CD14-positive monocyte (primary cell): ENCODE results near the gene TSPAN18. TPM values are rescaled to one million over a fixed set of nuclear protein-coding genes. Genes with fewer than 3 reads are reported as not detected.

Source experiments
- DNase-seq, 3 donors: peaks; one replicate each; pipeline ENCODE4 v3.0.0-alpha.2; 2011 to 2022
- H2AFZ ChIP-seq: 2 replicates; pipeline ENCODE4 v1.6.0; 2012; ENCODE audit warnings: mild to moderate bottlenecking, low read depth, low read length, inconsistent platforms; ENCODE audit not compliant: insufficient read depth, poor library complexity, severe bottlenecking
- H3K27ac ChIP-seq, 2 donors: 1 replicate in 1 of 2; 2 replicates in 1 of 2; pipeline ENCODE4 v1.5.1; 2012 to 2013; ENCODE audit warnings: low read length in 2 of 2, control low read depth in 1 of 2, inconsistent platforms in 1 of 2, low read depth in 1 of 2, mild to moderate bottlenecking in 1 of 2
- H3K27me3 ChIP-seq, 2 donors: one replicate each; pipeline versions ENCODE4 v1.6.0 to v1.6.1; 2011 to 2013; ENCODE audit warnings: low read length in 2 of 2; ENCODE audit not compliant: control insufficient read depth in 2 of 2, insufficient read depth in 2 of 2
- H3K36me3 ChIP-seq, 2 donors: replicated peaks in 1 of 2; 1 replicate in 1 of 2; 2 replicates in 1 of 2; pipeline versions ENCODE4 v1.5.1 to v1.6.1; 2012 to 2013; ENCODE audit warnings: low read length in 2 of 2, control low read depth in 1 of 2, inconsistent platforms in 1 of 2, mild to moderate bottlenecking in 1 of 2; ENCODE audit not compliant: insufficient read depth in 2 of 2, control insufficient read depth in 1 of 2
- H3K4me1 ChIP-seq, 2 donors: 1 replicate in 1 of 2; 2 replicates in 1 of 2; pipeline versions ENCODE4 v1.5.1 to v1.6.1; 2012 to 2013; ENCODE audit warnings: low read length in 2 of 2, control low read depth in 1 of 2, inconsistent platforms in 1 of 2, mild to moderate bottlenecking in 1 of 2, moderate library complexity in 1 of 2; ENCODE audit not compliant: insufficient read depth in 2 of 2, control insufficient read depth in 1 of 2
- H3K4me2 ChIP-seq: replicated peaks from 2 replicates; pipeline ENCODE3; 2012; ENCODE audit warnings: low read length, moderate library complexity, mild to moderate bottlenecking; ENCODE audit not compliant: poor library complexity, severe bottlenecking; ENCODE audit errors: extremely low read depth
- H3K4me3 ChIP-seq, 3 experiments: fragments of 200-600 bp in 1 of 3; sonication (generic) in 1 of 3; replicated peaks in 1 of 3; 1 replicate in 2 of 3; 2 replicates in 1 of 3; pipeline ENCODE4 v1.5.1; 2011 to 2013; ENCODE audit warnings: low read length in 3 of 3, mild to moderate bottlenecking in 3 of 3, control low read depth in 2 of 3, low read depth in 2 of 3, inconsistent platforms in 1 of 3, moderate library complexity in 1 of 3
- H3K79me2 ChIP-seq: 2 replicates; pipeline ENCODE4 v1.6.0; 2012; ENCODE audit warnings: mild to moderate bottlenecking, control low read depth, inconsistent platforms, low read length, moderate library complexity; ENCODE audit not compliant: insufficient read depth
- H3K9ac ChIP-seq: 2 replicates; pipeline ENCODE4 v1.6.0; 2017; ENCODE audit warnings: low read length, mild to moderate bottlenecking; ENCODE audit not compliant: insufficient read depth, poor library complexity, severe bottlenecking
- H3K9me3 ChIP-seq, 2 donors: replicated peaks in 1 of 2; 1 replicate in 1 of 2; 2 replicates in 1 of 2; pipeline versions ENCODE4 v1.5.1 to v1.6.1; 2012 to 2013; ENCODE audit warnings: low read length in 2 of 2, control low read depth in 1 of 2; ENCODE audit not compliant: control insufficient read depth in 1 of 2, insufficient read depth in 1 of 2
- H4K20me1 ChIP-seq: 2 replicates; pipeline ENCODE4 v1.6.0; 2012; ENCODE audit warnings: mild to moderate bottlenecking, low read length, control low read depth, moderate library complexity; ENCODE audit not compliant: insufficient read depth
- H3K27ac Mint-ChIP-seq, 7 donors: one replicate each; pipeline ENCODE4 v1.8.0; 2020; ENCODE audit warnings: mild to moderate bottlenecking in 7 of 7, mixed read lengths in 7 of 7, moderate library complexity in 6 of 7, inconsistent platforms in 2 of 7
- H3K27me3 Mint-ChIP-seq, 3 donors: one replicate each; pipeline ENCODE4 v1.8.0; 2021 to 2022; ENCODE audit warnings: low read depth in 3 of 3, mild to moderate bottlenecking in 3 of 3, mixed read lengths in 3 of 3, moderate library complexity in 3 of 3, inconsistent platforms in 1 of 3
- H3K36me3 Mint-ChIP-seq, 2 donors: one replicate each; pipeline ENCODE4 v1.8.0; 2020; ENCODE audit warnings: mixed read lengths in 2 of 2, inconsistent platforms in 1 of 2, mild to moderate bottlenecking in 1 of 2
- H3K4me1 Mint-ChIP-seq: one replicate; pipeline ENCODE4 v1.8.0; 2020; ENCODE audit warnings: mild to moderate bottlenecking, mixed read lengths
- H3K4me3 Mint-ChIP-seq, 2 donors: one replicate each; pipeline ENCODE4 v1.8.0; 2020; ENCODE audit warnings: mild to moderate bottlenecking in 2 of 2, mixed read lengths in 2 of 2, moderate library complexity in 1 of 2
- H3K9me3 Mint-ChIP-seq, 7 donors: one replicate each; pipeline ENCODE4 v1.8.0; 2020 to 2022; ENCODE audit warnings: mixed read lengths in 7 of 7, mild to moderate bottlenecking in 6 of 7, moderate library complexity in 6 of 7, inconsistent platforms in 2 of 7
- WGBS: methylation state at CpG from one replicate; pipeline ENCODE4 v1.1.5; 2013; ENCODE audit warnings: missing lambda C conversion rate; ENCODE audit not compliant: insufficient coverage; 5-methylcytosine and 5-hydroxymethylcytosine counted together
- intact Hi-C, 2 donors: fragments of 100-400 bp; cut with micrococcal nuclease; formaldehyde crosslinking; loops; one replicate each; pipeline versions ENCODE4 v1.15.0 to v1.15.1; 2023
- polyA plus RNA-seq, 3 donors: library from polyadenylated mRNA; depleted of rRNA in 1 of 3; unstranded in 2 of 3; stranded (reverse) in 1 of 3; fragments of 300-500 nt in 2 of 3; fragments of >200 nt in 1 of 3; fragmentation: Illumina TruSeq in 2 of 3; gene quantifications; 1 replicate in 2 of 3; 2 replicates in 1 of 3; pipeline ENCODE4 v1.2.3, GENCODE V29; 2012 to 2021
- TF ChIP-seq, protein P1 (sequence below): fragments of 200-600 bp; IDR thresholded peaks from one replicate; pipeline ENCODE4 v1.8.0; 2022; ENCODE audit warnings: antibody characterized with exemption, mild to moderate bottlenecking

Gene TSPAN18
- polyA plus RNA-seq, 3 donors: not detected

- Histone ChIP-seq H3K4me2 (no peak overlapping the region), H3K27ac (no peak overlapping the region), H4K20me1 (no peaks in the 10 kb centered on the region), H3K4me1 (peaks cover 10 to 13% of the 10 kb centered on the region in 2 donors), H3K36me3 (no peaks in the 10 kb centered on the region), H3K4me3 (no peak overlapping the region), H2AFZ (no peak overlapping the region), H3K9ac (no peak overlapping the region), H3K9me3 (no peaks in the 10 kb centered on the region), H3K79me2 (no peaks in the 10 kb centered on the region), H3K27me3 (no peaks in the 10 kb centered on the region)
- Mint-ChIP-seq H3K36me3 (no peaks in the 10 kb centered on the region), H3K4me1 (peaks cover 11% of the 10 kb centered on the region), H3K27me3 (peaks cover 3 to 7% (median 5%) of the 10 kb centered on the region in 3 donors), H3K9me3 (peaks cover 0 to 2% (median 0%) of the 10 kb centered on the region in 7 donors), H3K27ac (no peak overlapping the region), H3K4me3 (no peak overlapping the region)
- DNase-seq: no peak
- TF ChIP-seq, protein P1, sequence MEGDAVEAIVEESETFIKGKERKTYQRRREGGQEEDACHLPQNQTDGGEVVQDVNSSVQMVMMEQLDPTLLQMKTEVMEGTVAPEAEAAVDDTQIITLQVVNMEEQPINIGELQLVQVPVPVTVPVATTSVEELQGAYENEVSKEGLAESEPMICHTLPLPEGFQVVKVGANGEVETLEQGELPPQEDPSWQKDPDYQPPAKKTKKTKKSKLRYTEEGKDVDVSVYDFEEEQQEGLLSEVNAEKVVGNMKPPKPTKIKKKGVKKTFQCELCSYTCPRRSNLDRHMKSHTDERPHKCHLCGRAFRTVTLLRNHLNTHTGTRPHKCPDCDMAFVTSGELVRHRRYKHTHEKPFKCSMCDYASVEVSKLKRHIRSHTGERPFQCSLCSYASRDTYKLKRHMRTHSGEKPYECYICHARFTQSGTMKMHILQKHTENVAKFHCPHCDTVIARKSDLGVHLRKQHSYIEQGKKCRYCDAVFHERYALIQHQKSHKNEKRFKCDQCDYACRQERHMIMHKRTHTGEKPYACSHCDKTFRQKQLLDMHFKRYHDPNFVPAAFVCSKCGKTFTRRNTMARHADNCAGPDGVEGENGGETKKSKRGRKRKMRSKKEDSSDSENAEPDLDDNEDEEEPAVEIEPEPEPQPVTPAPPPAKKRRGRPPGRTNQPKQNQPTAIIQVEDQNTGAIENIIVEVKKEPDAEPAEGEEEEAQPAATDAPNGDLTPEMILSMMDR: no peak
- intact Hi-C loops: no loop called here
- 95% methylated on average over 4 of the region's 5 CpGs for WGBS
Observed at GRCh38 chr11:44976576-44976975, 249.8 kb downstream of the TSPAN18 start.

- H3K4me3 Mint-ChIP-seq: peak overlapping the region; percentile 64 to 88
- Histone ChIP-seq H3K36me3 (no peaks in the 10 kb centered on the region), H3K27me3 (no peaks in the 10 kb centered on the region), H3K79me2 (no peaks in the 10 kb centered on the region), H3K9ac (peak overlapping the region; percentile 15), H3K4me2 (peak overlapping the region; percentile 60), H2AFZ (peak overlapping the region; percentile 76), H4K20me1 (no peaks in the 10 kb centered on the region), H3K9me3 (no peaks in the 10 kb centered on the region), H3K4me3 (peak overlapping the region in 1 of 3 experiments; percentile 50), H3K4me1 (peaks cover 10 to 13% of the 10 kb centered on the region in 2 donors), H3K27ac (no peak overlapping the region)
- peaks cover 0 to 2% (median 0%) of the 10 kb centered on the region in 7 donors for H3K9me3 Mint-ChIP-seq
- peak in 1 of 3 donors; percentile 5 for DNase-seq
- peaks cover 3 to 5% (median 3%) of the 10 kb centered on the region in 3 donors for H3K27me3 Mint-ChIP-seq
- intact Hi-C loops: no loop called here
- TF ChIP-seq, protein P1: peak; percentile 27
- 9% methylated on average over 4 of the region's 9 CpGs for WGBS
- no peaks in the 10 kb centered on the region for H3K36me3 Mint-ChIP-seq
- peak overlapping the region in 2 of 7 donors; percentile 6 to 43 for H3K27ac Mint-ChIP-seq
- peaks cover 11% of the 10 kb centered on the region for H3K4me1 Mint-ChIP-seq
Observed at GRCh38 chr11:44977493-44977984, 250.8 kb downstream of the TSPAN18 start.
